Measurements from ENCODE around the gene PDE2A. TPM values are rescaled to one million over a fixed set of nuclear protein-coding genes. Genes with fewer than 3 reads are reported as not detected.
A peak's percentile ranks its signal among the peaks of the same experiment; 100 is the strongest.

The PDE2A gene
- 100 to 1,000 TPM in 2 of 4 donors, 10 to 100 TPM in 2; 13.8 to 185 (median 94.2) TPM for total RNA-seq

DNA sequence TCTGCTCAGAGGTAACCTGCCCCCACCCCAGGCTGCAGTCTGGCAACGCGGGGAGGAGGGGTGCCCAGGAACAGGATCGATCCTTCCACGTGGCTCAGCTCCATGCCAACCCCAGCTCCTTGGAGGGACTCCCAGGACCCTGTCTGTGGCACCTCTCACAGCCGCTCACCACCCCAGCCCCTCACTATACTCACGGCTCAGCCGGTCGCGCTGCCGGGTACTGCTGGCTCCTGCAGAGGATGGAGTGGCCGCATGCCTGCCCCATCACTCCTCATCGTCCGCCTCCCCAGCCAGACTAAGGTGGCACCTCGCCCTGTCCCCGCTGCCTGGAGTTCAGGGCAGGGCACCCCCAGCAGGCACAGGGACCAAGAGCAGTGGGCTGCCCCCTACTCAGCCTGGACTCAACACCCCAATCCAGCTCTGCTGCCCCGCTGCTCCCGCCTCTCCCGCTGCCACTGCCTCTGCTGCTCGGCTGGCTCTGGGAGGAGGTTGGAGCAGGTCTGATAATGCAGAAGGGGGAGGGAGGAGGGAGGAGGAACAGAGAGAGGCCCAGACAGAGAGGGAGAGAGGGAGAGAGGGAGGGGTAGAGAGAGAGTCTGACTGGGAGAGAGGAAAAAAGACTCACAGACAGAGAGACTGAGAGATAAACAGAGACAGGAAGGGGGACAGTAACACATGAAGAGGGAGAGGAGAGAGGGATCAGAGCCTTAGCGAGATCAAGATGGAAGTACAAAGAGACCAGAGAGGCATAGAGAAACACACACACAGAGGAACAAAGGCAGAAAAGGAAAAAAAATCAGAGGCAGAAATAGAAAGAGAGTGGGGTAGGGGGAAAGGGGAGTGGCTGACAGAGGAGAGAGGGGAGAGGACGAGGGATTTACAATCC lies at the start of gene PDE2A:
TSS of gene PDE2A (minus strand) at position 480 of the 886 bp plus-strand sequence. CDS start at position 265, 215 bp downstream.
- TF ChIP-seq, protein P1, sequence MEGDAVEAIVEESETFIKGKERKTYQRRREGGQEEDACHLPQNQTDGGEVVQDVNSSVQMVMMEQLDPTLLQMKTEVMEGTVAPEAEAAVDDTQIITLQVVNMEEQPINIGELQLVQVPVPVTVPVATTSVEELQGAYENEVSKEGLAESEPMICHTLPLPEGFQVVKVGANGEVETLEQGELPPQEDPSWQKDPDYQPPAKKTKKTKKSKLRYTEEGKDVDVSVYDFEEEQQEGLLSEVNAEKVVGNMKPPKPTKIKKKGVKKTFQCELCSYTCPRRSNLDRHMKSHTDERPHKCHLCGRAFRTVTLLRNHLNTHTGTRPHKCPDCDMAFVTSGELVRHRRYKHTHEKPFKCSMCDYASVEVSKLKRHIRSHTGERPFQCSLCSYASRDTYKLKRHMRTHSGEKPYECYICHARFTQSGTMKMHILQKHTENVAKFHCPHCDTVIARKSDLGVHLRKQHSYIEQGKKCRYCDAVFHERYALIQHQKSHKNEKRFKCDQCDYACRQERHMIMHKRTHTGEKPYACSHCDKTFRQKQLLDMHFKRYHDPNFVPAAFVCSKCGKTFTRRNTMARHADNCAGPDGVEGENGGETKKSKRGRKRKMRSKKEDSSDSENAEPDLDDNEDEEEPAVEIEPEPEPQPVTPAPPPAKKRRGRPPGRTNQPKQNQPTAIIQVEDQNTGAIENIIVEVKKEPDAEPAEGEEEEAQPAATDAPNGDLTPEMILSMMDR (IDR thresholded peaks at IDR 0.05), result no peak
- TF ChIP-seq POLR2A (IDR thresholded peaks at IDR 0.05), result no peak
- DNase-seq, result no peak
- intact Hi-C loops (cut with DNase I; ENCODE audit: low total_unique reads), result no loop called here
- Histone ChIP-seq H3K9me3 (no peaks in the 10 kb centered on the region), H3K4me3 (no peak within 1 kb of the TSS), H3K4me1 (no peaks in the 10 kb centered on the region), H3K27me3 (peaks cover 0 to 28% of the 10 kb centered on the region in 2 donors), H3K36me3 (no peaks in the 10 kb centered on the region), H3K27ac (no peak within 1 kb of the TSS)

DNA sequence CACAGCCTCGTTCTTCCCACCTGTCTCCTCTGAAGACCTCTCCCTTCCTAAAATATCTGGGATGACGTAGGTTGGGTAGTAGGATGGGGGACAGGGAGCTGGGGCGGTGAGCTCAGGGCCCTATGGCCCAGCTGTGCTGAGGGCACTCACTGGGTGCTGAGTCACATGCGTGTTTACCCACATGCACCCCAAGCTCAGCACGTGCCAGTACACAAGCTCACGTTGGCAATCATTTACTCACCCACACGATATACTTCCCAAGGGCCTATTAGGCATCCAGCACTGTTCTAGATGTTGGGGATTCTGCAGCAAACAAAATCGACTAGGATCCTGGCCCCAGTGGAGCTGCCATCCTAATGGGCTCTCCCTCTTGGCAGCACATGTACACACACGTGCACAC lies 49.3 kb upstream of the PDE2A start:
- intact Hi-C loops (cut with DNase I; ENCODE audit: low total_unique reads), result loop anchor here (5.0 to 10.0 kb wide), 2 partner anchors 64 to 451 kb away; no protein-coding TSS in a partner anchor
- DNase-seq, result no peak
- no peak for TF ChIP-seq POLR2A (IDR thresholded peaks at IDR 0.05)
- TF ChIP-seq, protein P1 (IDR thresholded peaks at IDR 0.05), result no peak
- Histone ChIP-seq H3K4me1 (peaks cover 0 to 3% of the 10 kb centered on the region in 2 donors), H3K4me3 (no peak overlapping the region), H3K27ac (no peak overlapping the region), H3K27me3 (no peaks in the 10 kb centered on the region), H3K36me3 (no peaks in the 10 kb centered on the region), H3K9me3 (no peaks in the 10 kb centered on the region)

DNA sequence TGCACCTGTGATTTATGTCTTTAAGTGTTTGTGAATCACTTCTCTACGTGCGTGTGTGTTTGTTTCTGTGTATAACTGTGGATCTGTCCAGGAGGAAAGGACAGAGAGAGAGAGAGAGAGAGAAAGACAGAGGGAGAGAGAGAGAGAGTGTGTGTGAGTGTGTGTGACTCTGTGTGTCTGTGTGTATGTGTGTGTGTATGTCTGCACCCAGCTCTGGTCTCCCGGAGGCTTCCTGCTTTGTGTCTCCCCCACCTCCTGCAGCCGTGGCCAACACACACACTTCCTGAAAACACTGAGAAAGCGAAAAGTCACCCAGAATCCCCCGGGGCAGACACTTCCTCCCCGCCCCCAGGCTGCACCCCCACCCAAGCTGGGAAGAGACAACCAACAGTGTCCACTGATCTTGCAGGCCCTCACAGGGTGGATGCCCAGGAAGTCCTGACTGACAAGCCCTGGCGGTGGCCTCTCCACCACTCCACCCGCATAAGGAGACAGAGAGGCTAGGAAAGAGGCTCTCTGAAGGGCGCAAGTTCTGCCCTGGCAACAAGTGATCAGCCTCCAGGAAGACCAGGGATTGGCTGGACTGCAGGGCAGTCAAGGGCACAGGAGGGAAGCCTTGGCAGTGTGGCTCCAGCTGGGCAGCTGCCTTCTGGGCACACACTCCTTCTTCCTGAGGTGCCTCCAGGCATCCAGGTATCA lies 48.0 kb upstream of the PDE2A start:
- H3K4me1 ChIP-seq, result peaks cover 0 to 3% of the 10 kb centered on the region in 2 donors
- DNase-seq, result peak; percentile 86 to 90
- H3K4me3 ChIP-seq, result peak overlapping the region; percentile 49 to 67
- TF ChIP-seq POLR2A (IDR thresholded peaks at IDR 0.05), result peak; percentile 50 to 59
- TF ChIP-seq, protein P1 (IDR thresholded peaks at IDR 0.05), result peak in 1 of 4 experiments; percentile 3
- peak overlapping the region; percentile 86 to 88 for H3K27ac ChIP-seq
- H3K9me3 ChIP-seq, result no peaks in the 10 kb centered on the region
- H3K36me3 ChIP-seq, result no peaks in the 10 kb centered on the region
- intact Hi-C loops (cut with DNase I; ENCODE audit: low total_unique reads), result loop anchor here (5.0 to 10.0 kb wide), 2 partner anchors 65 to 453 kb away; no protein-coding TSS in a partner anchor
- H3K27me3 ChIP-seq, result no peaks in the 10 kb centered on the region

DNA sequence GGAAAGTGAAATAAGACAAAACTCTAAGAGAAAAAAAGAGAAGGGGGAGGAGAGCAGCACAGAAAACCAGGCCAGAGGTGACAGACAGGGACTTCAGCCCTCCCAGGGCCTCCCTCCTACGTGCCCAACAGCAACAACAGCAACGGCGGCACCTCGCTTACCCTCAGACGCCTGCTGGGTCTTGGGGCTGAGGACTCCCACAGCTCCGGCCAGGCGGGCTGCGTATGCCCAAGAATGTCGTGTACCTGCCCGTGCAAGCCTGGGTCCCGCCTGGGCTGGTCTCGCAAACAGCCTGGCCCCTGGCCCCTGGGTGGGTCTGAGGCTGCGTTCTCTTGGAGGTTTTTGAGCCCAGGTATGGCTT lies 47.4 kb upstream of the PDE2A start:
- DNase-seq, result no peak
- intact Hi-C loops (cut with DNase I; ENCODE audit: low total_unique reads), result loop anchor here (5.0 to 10.0 kb wide), 2 partner anchors 66 to 453 kb away; no protein-coding TSS in a partner anchor
- Histone ChIP-seq H3K27me3 (no peaks in the 10 kb centered on the region), H3K4me3 (peak overlapping the region; percentile 49 to 67), H3K36me3 (no peaks in the 10 kb centered on the region), H3K27ac (peak overlapping the region; percentile 86 to 88), H3K4me1 (peaks cover 0 to 3% of the 10 kb centered on the region in 2 donors), H3K9me3 (no peaks in the 10 kb centered on the region)
- TF ChIP-seq, protein P1 (IDR thresholded peaks at IDR 0.05), result no peak
- TF ChIP-seq POLR2A (IDR thresholded peaks at IDR 0.05), result no peak

All from uterus (tissue), 4 donors.